Left colon (tissue), 2 donors: ENCODE measurements around the gene SYNM. TPM values are rescaled to one million over a fixed set of nuclear protein-coding genes. Genes with fewer than 3 reads are reported as not detected.

ENCODE experiments used
- ATAC-seq: fragments of 200-7000 bp; cut with Tn5 transposase; one replicate; pipeline ENCODE4 v1.9.1; 2020; ENCODE audit warnings: mild to moderate bottlenecking, moderate library complexity
- DNase-seq, 2 donors: peaks; one replicate each; pipeline ENCODE4 v3.0.0-alpha.2; 2020
- intact Hi-C, 2 donors: fragments of 100-400 bp; cut with DNase I in 1 of 2; cut with micrococcal nuclease in 1 of 2; formaldehyde crosslinking; loops; one replicate each; pipeline versions ENCODE4 v1.11.2 to v1.14.0; 2022; cut with DNase I, micrococcal nuclease
- total RNA-seq, 2 donors: library from RNA; stranded (reverse); fragmentation: NEBNext Ultra II Directional; extraction: Animal tissue kit (Norgen Biotek cat#: 25700); gene quantifications; one replicate each; pipeline ENCODE4 v1.2.1, GENCODE V29; 2021
- donor health status: DM: no; HTN: no; CAD: no.
- donor health status: DM: yes; HTN: yes; CAD: no.

Gene SYNM
- total RNA-seq, 2 donors from 2014 or later: 5.2 to 96.5 TPM

GRCh38 chr15:99149366-99149765 lies 44.5 kb downstream of the SYNM start:
- intact Hi-C loops: no loop called here
- ATAC-seq (no peak), DNase-seq (no peak)

GRCh38 chr15:99151156-99151555 lies 46.3 kb downstream of the SYNM start:
- ATAC-seq: no peak
- intact Hi-C loops: no loop called here
- no peak for DNase-seq

- intact Hi-C loops: no loop called here
- DNase-seq (no peak), ATAC-seq (no peak)
These were observed 48.2 kb downstream of the SYNM start for GRCh38 chr15:99153026-99153535.

- ATAC-seq: peak; percentile 81
These were observed 49.4 kb downstream of the SYNM start for GRCh38 chr15:99154271-99154670.

GRCh38 chr15:99155961-99156443 lies 51.1 kb downstream of the SYNM start:
- DNase-seq (no peak), ATAC-seq (peak; percentile 90)
- intact Hi-C loops: no loop called here

More at GRCh38 chr15:99154271-99154670, 49.4 kb downstream of the SYNM start:
- intact Hi-C loops: no loop called here
- no peak for DNase-seq

GRCh38 chr15:99157456-99157855 lies 52.6 kb downstream of the SYNM start:
- DNase-seq (no peak), ATAC-seq (no peak)
- intact Hi-C loops: no loop called here

GRCh38 chr15:99158626-99159412 lies 53.9 kb downstream of the SYNM start:
- intact Hi-C loops: no loop called here
- ATAC-seq: no peak

GRCh38 chr15:99163271-99164062 lies 58.6 kb downstream of the SYNM start:
- DNase-seq: no peak
- intact Hi-C loops: loop anchor here in 1 of 2 donors (10.0 kb wide), 1 partner anchor 59 kb away; the partner anchor contains the start of gene SYNM
- ATAC-seq: peak; percentile 78

More at GRCh38 chr15:99158626-99159412, 53.9 kb downstream of the SYNM start:
- DNase-seq: no peak

- intact Hi-C loops: loop anchor here in 1 of 2 donors (10.0 kb wide), 1 partner anchor 59 kb away; the partner anchor contains the start of gene SYNM
- no peak for ATAC-seq
- DNase-seq: no peak
These were observed 59.2 kb downstream of the SYNM start for GRCh38 chr15:99164119-99164518.

GRCh38 chr15:99165020-99165790 lies 60.3 kb downstream of the SYNM start:
- ATAC-seq: no peak
- intact Hi-C loops: loop anchor here in 1 of 2 donors (10.0 kb wide), 1 partner anchor 60 kb away; the partner anchor contains the start of gene SYNM
- no peak for DNase-seq

GRCh38 chr15:99165956-99166689 lies 61.2 kb downstream of the SYNM start:
- ATAC-seq (no peak), DNase-seq (no peak)
- intact Hi-C loops: loop anchor here in 1 of 2 donors (10.0 kb wide), 1 partner anchor 61 kb away; the partner anchor contains the start of gene SYNM

- intact Hi-C loops: loop anchor here in 1 of 2 donors (10.0 kb wide), 1 partner anchor 62 kb away; the partner anchor contains the start of gene SYNM
- no peak for ATAC-seq
These were observed 62.3 kb downstream of the SYNM start for GRCh38 chr15:99167201-99167600.

GRCh38 chr15:99167640-99168039 lies 62.8 kb downstream of the SYNM start:
- no peak for DNase-seq
- ATAC-seq: no peak
- intact Hi-C loops: loop anchor here in 1 of 2 donors (10.0 kb wide), 1 partner anchor 63 kb away; the partner anchor contains the start of gene SYNM

More at GRCh38 chr15:99167201-99167600, 62.3 kb downstream of the SYNM start:
- no peak for DNase-seq

GRCh38 chr15:99168601-99169580 lies 64.0 kb downstream of the SYNM start:
- no peak for ATAC-seq
- intact Hi-C loops: loop anchor here in 1 of 2 donors (10.0 kb wide), 1 partner anchor 64 kb away; the partner anchor contains the start of gene SYNM
- no peak for DNase-seq

GRCh38 chr15:99169769-99170311 lies 65.0 kb downstream of the SYNM start:
- ATAC-seq (peak; percentile 44), DNase-seq (peak in 1 of 2 donors; percentile 72)
- intact Hi-C loops: loop anchor here in 1 of 2 donors (10.0 kb wide), 1 partner anchor 65 kb away; the partner anchor contains the start of gene SYNM

GRCh38 chr15:99170476-99171065 lies 65.7 kb downstream of the SYNM start:
- DNase-seq (no peak), ATAC-seq (no peak)
- intact Hi-C loops: no loop called here
